GM19467 (cell line): ENCODE data around the gene ZNF821.
"Not testable (repeated sequence)": the region's sequence is repeated elsewhere in the genome, so short reads cannot be mapped to it uniquely, and the experiment has no call there.

Experiments
- ATAC-seq: cut with Tn5 transposase; IDR thresholded peaks from one replicate; pipeline ENCODE4 v1.9.1; 2021; ENCODE audit warnings: mild to moderate bottlenecking, moderate library complexity; ENCODE audit not compliant: unreplicated experiment

ZNF821 gene

DNA sequence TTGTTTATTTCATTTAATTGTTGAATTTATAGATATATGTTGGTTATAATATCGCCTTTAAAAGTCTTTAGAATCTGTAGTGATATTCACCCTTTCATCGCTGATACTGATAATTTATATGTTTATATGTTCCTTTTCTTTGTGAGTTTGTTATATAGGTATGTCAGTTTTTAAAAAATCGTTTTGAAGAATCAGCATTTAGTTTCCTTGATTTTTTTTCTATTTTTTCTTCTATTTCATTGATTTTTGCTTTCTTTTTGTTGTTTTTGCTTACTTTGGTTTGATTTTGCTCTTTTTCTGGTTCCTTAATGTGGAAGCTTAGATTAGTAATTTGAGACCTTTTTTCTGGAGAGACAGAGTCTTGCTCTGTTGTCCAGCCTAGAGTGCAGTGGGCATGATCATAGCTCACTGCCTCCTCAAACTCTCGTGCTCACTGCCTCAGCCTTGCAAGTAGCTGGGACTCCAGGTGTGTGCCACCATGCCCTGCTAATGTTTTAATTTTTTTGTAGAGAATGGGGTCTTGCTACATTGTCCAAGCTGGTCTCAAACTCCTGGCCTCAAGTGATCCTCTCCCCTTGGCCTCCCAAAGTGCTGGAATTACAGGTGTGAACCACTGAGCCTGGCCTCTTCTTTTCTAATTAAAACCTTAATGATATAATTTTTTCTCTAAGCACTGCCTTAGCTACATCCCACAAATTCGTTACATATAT lies 18.8 kb upstream of the ZNF821 start:
- no peak for ATAC-seq

DNA sequence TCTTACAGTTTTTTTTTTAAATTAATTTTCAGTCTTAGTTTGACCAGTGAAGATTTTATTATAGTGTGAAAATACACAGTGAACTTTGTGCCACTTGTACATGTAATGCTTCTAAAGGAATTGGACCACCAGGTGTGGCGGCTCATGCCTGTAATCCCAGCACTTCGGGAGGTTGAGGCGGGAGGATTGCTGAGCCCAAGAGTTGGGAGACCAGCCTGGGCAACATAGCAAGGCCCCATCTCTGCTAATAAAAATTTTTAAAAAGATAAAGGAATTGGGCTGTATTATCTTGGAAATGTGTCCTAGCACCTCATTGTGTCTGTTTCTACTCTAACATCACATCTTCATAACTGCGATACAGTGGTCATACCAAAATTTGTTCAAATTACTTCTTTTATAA lies 15.2 kb upstream of the ZNF821 start:
- no peak for ATAC-seq

DNA sequence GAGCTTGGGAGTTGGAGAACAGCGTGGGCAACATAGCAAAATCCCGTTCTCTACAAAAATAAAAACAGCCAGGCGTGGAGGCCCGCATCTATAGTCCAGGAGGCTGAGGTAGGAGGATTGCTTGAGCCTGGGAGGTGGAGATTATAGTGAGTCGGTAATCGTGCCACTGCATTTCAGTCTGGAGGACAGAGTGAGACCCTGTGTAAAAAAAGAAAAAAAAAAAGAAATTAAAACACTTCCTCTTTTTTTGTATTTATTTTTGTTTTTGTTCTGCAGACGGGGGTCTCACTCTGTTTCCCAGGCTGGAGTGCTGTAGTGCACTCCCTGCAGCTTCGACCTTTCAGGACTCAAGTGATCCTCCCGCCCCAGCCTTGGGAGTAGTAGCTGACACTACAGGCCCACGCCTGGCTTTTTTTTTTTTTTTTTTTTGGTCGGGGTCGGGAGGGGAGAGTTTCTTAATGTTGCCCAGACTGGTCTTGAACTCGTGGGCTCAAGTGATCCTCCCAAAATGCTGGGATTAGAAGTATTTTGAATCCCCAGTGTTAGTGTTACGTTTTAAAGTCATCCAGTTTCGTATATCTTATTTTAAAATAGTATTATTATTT lies 12.9 kb upstream of the ZNF821 start:
- ATAC-seq, result no peak

DNA sequence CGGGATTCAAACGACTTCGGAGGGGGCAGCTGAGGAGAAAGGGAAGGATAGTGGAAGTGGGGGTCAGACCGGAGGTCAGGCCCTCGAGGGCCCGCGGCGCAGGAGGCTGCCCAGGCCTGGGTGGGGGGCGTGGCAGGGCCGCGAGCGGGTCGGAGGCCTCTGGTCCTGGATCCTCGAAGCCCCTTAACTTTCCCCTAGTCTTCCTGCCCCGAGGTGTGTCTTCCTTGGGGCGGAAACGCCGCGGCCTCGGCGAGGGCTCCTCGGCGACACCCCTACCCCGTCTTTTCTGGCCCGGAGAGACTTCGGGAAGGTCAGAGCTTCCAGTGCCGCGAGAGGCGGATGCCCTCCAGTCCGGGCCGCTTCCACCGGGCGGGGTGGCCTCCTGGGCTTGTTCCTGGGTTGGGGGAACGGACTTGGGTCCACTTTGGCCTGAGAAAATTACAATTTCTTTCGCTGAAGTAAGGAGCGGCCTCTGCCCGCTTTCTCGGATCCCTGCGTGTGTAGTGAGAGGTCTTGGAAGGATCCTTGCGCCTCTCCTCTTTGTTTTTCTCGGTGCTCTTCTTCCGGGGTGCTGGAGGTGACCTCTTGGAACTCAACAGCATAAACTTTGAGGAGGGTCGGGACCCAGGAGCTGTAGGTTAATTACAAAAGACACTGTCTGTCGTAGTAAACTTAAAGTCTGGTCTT lies 11.8 kb upstream of the ZNF821 start:
- peak; percentile 22 for ATAC-seq

DNA sequence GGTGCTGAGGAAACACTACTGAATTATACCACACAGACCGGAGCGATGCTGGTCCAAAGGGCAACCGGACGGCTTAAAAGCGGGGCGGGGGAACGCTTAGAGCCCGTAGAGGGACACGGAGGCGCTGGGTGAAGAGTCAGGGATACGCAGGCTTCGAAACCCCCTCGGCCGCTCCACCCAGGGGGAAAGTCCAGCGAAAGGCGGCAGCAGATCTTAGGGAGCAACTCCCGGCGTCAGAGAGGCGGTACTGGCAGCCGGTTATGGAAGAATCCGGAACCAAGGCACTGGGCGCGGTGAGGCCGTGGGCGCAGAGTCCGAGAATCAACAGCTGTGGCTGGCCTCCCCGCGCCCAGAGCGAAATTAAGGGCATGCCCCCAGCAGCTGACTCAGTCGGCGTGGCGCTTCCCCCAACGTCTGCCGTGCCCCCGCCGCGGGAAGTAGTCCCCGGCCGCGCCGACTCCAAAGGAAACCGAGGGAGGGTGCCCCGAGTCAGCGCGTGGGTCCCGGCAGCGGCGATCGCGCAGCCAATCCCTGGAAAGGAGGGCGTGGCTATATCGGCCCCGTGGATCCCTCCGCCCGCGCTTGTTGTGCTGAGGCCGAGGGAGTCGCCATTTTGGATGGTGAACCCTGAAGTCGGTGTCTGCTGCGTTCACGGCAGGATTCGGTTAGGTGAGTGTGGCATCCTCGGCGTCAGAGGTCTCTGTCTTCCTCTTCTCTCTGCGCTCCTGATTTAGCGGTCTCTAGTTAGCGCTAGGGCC lies 11.1 kb upstream of the ZNF821 start, which contains the start of gene IST1:
TSS of gene IST1 (plus strand) at position 611 of the 758 bp plus-strand sequence. CDS start 20,110 bp downstream, outside the sequence.
- ATAC-seq, result peak; percentile 80

DNA sequence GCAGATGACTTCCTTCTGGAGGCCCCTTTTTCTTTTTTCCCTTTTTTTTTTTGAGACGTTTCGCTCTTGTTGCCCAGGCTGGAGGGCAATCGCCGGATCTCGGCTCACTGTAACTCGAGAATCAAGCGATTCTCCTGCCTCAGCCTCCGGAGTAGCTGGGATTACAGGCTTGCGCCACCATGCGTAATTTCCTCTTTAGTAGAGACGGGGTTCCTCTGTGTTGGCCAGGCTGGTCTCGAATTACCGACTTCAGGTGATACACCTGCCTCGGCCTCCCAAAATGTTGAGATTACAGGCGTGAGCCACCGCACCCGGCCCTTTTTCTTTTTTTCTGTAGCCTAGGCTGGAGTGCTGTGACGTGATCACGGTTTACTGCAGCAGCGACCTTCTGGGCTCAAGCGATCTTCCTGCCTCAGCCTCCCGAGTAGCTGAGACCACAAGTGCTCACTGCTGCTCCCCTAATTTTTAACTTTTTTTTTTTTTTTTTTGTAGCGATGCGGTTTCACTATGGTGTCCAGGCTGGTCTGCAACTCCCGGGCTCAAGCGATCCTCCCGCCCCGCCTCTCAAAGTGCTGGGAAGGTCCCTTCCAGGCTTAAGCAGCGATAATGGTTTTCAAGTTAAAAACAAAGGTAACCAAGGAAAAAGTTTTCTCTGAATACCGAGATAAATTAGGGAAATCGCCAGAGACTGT lies 10.4 kb upstream of the ZNF821 start:
- peak; percentile 20 for ATAC-seq

DNA sequence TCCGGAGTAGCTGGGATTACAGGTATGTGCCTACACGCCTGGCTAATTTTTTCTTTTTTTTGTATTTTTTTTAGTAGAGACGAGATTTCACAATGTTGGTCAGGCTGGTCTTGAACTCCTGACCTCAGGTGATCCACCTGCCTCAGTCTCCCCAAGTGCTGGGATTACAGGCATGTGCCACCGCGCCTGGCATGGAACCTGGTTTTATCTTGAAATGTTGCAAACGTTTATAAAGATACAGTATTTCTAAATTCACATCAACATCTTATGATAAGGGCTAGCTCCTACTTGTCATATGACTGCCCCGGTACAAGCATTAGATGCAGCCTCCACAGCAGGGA lies 9.9 kb upstream of the ZNF821 start:
- ATAC-seq, result no peak

DNA sequence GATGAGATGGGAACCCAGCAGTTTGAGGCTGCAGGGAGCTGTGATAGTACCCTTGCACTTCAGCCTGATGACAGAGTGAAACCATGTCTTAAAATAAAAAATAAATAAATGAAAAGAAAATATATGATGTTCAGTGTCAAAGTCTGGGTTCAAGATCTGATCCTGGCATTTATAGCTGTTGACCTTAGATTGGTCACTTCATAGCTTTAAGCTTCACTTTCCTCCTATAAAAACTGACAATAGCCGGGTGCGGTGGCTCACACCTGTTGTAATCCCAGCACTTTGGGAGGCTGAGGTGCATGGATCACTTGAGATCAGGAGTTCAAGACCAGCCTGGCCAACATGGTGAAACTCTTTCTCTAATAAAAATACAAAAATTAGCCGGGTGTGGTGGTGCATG lies 5.2 kb upstream of the ZNF821 start:
- ATAC-seq, result no peak

DNA sequence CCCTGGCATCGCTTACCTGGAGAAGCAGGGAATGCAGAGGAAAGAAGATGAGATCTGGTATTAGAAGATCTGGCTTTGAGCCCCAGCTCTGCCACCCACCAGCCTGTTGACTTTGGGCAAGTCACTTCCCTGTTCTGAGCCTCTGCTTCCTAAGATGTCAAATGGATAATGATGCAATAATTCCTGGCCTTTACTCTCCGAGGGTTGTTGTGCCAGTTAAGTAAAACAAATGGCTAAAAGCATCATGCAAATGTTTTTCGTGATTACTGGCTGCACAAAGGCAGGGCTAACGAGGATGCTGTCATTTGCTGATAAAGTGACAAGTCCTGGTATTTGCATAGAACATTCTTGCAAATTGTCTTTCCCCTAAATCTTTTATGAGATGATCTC lies 1.3 kb upstream of the ZNF821 start:
- ATAC-seq, result no peak

DNA sequence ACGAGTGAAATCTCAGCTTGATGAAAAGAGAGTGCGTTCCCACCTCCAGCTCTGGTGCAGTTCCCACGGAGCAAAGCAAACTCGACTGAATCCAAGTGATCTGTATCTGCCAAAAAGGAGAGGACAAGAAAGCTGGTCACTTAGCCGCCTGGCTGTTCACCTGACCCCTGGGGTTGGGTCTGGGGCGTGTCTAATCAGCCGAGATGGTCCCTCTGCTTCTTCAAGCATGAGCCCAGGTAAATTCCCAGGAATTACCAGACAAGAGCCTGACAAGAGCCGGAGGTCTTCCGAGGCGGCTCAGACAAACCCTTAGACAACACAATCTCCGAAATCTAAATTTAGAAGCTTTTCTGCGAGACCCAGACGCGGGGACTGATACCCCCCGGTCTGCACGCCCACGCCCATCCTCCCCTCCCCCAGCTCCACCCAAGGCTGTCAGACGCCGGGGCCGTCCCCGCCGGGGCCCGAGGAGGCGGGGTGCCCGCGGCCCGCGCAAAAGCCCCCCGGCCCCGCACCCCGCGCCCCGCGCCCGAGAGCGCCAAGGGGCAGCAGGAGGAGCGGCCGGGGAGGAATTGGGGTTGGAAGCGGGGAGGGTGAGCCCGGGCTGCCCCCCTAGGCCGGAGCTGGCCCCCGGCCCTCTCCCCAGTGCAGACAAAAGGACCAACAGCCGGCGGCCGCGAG lies 674 bp downstream of the ZNF821 start:
- peak; percentile 33 for ATAC-seq

DNA sequence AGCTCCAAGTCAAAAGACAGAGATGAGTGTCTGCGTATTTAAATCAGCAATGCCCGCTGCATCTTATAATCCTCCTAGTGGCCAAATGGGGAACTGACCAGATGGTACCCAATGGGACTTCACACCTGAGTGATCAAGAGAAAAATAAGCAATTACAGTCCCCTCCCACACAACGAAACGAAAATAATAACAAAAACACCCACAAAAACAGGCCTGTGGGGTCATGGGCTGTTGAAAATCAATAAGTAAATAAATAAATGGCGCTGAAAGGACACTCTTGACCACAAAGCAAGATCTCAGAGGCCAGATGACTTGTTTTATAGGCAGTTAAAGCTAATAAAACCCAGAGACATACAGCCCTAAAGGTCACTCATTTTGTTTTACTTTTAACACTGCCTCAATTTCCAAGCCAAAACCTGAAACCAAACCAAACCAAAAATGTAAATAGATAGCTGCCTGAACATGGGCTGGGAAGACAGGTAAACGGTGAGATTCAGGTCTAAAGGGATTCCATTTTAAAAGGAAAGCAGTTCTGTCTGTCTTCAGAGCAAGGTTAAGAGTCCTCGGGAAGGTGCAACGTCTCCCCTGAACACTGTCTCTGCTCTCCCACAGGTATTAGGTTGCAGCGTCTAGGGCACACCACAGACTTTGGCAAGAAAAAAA lies 1.3 kb downstream of the ZNF821 start:
- ATAC-seq, result peak; percentile 40

DNA sequence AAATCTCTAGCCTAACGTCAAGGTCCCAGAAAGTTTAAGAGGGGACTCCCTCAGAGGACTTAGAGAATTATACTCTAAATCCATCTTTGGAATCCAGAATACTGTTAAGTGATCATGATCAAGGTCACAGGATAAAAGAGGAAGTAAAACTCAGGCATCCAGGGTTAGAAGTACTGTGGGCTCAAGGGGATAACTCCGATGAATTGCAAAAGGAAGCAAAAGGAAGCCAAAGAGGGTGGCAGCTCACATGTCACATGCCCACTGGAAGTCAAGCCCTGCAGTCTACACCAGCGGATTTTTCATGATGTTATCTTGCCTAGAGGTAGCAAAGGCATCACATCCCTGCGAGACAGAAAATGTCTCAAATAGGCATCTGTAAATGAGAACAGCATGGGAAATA lies 3.8 kb downstream of the ZNF821 start:
- no peak for ATAC-seq

DNA sequence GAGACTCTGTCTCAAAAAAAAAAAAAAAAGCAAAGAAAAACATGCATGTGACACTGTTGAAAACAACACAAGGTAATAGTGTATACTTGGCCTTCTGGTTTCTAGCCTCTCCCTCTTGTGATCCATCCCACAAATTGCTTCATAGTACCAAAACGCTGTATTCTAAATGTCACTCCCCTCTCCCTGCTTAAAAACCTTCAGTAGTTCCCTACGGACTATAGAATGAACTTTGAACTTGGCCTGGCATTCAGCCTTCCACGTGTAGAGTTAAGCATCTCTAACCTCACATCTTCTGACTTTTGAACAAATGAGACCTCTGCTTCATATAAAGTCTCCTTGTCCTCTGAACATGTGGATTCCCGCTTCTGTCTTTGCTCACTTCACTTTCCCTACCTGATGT lies 5.1 kb downstream of the ZNF821 start:
- no peak for ATAC-seq

DNA sequence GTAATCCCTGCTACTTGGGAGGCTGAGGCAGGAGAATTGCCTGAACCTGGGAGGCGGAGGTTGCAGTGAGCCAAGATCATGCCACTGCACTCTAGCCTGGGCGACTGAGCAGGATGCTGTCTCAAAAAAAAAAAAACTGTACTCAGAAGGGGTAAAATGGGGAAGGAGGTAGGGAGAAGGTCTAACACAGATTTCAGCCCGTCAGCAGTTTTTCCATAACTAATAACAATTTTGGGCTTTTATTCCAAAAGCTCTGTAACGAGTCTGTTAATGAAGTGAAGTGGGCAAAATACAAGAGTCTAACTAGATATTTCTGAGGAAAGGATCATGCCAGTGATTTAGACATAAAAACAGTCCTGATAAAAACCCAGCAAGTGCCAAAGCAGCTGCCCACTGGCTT lies 10.8 kb downstream of the ZNF821 start:
- ATAC-seq, result no peak

DNA sequence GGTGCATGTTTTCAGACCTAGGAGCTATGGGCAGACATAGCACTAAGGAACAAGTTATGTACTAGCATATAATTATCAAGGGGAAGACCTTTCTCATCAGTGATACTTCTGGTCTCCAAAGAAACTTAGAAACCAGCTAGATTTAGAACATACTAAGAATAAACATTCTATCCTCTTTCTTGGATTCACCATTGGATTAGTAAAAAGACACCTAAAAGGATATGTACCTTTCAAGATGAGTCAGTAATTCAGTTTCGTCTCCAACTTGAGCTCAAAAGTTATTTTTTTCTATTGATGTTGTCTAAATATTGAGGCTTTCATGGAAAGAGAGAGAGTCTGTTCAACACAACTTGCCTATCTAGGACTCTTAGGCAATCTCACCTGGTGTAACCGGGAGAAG lies 13.2 kb downstream of the ZNF821 start:
- ATAC-seq, result no peak

DNA sequence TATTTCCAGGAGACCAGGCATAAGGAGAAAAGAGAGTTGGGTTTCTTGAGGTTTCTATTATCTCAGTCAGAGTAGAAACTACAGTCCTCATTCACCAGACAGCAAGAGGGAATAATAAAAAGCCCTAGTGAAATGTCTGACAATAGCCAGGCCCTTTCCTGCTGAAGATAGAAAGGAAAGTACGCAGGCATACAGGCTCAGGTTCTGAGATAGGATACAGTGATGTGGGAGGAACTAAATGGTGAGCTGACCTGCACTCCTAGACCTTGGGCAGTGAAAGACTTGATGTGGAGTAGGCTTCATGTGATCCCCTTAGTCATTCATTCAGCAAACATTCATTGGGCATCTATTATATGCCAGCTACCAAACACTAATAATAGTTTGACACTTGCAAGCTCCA lies 14.9 kb downstream of the ZNF821 start:
- no peak for ATAC-seq

DNA sequence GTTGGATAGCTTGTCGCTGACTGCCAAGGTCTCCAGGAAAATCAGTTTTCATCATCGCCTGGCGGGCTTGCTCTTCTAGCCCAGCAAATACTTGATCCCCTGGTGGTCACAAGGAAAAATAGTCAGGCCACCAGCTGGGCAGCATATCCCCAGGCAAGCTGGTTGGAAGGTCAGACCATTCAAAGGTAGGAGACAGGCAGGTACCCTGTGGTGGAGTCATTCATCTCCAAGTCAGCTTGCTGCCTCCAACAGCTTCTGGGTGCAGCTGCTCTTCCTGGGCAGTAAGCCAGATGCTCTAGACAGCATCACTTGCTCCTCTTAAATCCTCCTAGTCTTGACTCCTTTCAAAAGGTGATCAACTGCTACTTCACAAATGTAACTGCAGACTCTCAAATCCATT lies 16.0 kb downstream of the ZNF821 start:
- ATAC-seq, result no peak

DNA sequence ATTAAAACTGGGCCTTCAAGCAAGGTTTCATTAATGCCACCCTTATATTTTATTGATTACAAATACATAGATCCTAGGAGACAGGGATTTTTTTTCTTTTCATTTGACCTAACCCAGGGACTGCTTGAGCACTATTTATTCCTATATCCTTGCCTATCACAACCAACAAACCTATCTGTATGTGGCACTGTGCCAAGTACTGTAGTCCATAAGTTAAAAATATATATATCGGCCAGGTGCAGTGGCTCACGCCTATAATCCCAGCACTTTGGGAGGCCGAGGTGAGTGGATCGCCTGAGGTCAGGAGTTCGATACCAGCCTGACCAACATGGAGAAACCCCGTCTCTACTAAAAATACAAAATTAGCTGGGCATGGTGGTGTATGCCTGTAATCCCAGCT lies 16.8 kb downstream of the ZNF821 start:
- not testable (repeated sequence) for ATAC-seq

DNA sequence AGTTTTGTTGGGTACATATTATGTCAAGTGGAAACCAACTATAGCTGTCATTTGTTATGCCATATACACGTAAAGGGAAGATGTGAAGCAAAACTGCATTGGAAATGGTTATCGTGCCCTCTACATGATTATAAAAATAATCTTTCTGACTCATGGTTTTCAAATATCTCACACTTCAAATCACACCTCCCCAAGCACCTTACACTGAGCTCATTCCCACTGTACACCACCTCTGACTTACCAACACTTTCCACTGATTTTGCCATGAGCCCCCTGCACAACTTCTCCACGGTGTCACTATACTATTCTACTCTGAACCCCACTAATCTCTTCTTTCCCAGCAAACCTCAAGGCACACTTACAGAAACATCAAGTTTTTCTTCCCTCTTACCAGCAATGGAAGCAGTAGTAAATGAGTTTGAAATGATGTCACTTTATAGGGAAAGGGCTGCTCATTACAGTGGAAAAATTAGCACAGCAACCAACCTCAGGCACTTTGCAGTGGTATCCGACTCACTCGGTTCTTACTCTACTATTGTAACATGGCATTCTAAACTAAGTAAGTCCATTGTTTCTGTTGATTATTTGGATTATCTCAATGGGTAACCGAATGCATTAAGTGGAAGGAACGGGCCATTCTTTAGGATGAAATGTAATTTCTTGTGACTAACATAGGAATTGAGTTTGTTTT lies 18.7 kb downstream of the ZNF821 start:
- ATAC-seq, result no peak
